Measurements from ENCODE around the gene MORN1. TPM values are rescaled to one million over a fixed set of nuclear protein-coding genes. Genes with fewer than 3 reads are reported as not detected.

MORN1 gene
- total and polyA plus RNA-seq, 3 donors from 2014 or later, result 30.4 to 34.5 (median 30.9) TPM

DNA sequence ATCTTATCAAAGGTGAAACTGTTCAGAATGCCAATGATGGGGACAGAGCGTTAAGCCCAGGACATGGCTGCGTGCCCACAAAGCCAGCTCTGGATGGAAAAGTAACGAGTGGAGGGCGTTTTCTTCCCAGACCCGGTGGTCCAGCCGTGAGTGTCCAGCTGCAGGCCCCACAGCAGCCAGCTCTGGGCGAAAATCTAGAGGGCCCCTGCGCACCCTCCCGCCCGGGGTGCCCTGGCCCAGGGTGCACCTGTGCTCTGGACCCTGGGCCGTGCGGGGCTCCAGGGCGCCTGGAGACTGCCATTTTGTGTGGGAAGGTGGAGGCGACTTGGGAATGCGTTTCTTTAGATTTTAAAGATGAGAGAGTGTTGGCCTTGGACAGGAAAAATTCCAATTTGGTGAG lies 104.4 kb downstream of the MORN1 start:
- no peak for DNase-seq
- H3K9me3 ChIP-seq, result no peaks in the 10 kb centered on the region
- no peak overlapping the region for H3K4me3 ChIP-seq
- H3K36me3 ChIP-seq (ENCODE audit: low read depth, missing control alignments), result no peaks in the 10 kb centered on the region
- WGBS, 2 donors, result 75 to 87% methylated on average over 15 of the region's 15 CpGs
- intact Hi-C loops (cut with DNase I; ENCODE audit: low total_unique reads), result no loop called here
- no peaks in the 10 kb centered on the region for H3K27me3 ChIP-seq
- no peak overlapping the region for H3K27ac ChIP-seq
- peaks cover 37% of the 10 kb centered on the region for H3K4me1 ChIP-seq
- TF ChIP-seq, protein P1, sequence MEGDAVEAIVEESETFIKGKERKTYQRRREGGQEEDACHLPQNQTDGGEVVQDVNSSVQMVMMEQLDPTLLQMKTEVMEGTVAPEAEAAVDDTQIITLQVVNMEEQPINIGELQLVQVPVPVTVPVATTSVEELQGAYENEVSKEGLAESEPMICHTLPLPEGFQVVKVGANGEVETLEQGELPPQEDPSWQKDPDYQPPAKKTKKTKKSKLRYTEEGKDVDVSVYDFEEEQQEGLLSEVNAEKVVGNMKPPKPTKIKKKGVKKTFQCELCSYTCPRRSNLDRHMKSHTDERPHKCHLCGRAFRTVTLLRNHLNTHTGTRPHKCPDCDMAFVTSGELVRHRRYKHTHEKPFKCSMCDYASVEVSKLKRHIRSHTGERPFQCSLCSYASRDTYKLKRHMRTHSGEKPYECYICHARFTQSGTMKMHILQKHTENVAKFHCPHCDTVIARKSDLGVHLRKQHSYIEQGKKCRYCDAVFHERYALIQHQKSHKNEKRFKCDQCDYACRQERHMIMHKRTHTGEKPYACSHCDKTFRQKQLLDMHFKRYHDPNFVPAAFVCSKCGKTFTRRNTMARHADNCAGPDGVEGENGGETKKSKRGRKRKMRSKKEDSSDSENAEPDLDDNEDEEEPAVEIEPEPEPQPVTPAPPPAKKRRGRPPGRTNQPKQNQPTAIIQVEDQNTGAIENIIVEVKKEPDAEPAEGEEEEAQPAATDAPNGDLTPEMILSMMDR (IDR thresholded peaks at IDR 0.05), result no peak
- no peak for TF ChIP-seq POLR2A (IDR thresholded peaks at IDR 0.05)

GRCh38 chr1:2284932-2285331 lies 106.4 kb downstream of the MORN1 start:
- WGBS, 2 donors, result 92 to 94% methylated on average over 9 of the region's 9 CpGs
- no peaks in the 10 kb centered on the region for H3K9me3 ChIP-seq
- TF ChIP-seq, protein P1 (IDR thresholded peaks at IDR 0.05), result no peak
- TF ChIP-seq POLR2A (IDR thresholded peaks at IDR 0.05), result no peak
- no peak overlapping the region for H3K4me3 ChIP-seq
- no peaks in the 10 kb centered on the region for H3K36me3 ChIP-seq (ENCODE audit: low read depth, missing control alignments)
- intact Hi-C loops (cut with DNase I; ENCODE audit: low total_unique reads), result no loop called here
- H3K4me1 ChIP-seq, result peaks cover 17% of the 10 kb centered on the region
- no peak overlapping the region for H3K27ac ChIP-seq
- no peaks in the 10 kb centered on the region for H3K27me3 ChIP-seq
- no peak for DNase-seq

DNA sequence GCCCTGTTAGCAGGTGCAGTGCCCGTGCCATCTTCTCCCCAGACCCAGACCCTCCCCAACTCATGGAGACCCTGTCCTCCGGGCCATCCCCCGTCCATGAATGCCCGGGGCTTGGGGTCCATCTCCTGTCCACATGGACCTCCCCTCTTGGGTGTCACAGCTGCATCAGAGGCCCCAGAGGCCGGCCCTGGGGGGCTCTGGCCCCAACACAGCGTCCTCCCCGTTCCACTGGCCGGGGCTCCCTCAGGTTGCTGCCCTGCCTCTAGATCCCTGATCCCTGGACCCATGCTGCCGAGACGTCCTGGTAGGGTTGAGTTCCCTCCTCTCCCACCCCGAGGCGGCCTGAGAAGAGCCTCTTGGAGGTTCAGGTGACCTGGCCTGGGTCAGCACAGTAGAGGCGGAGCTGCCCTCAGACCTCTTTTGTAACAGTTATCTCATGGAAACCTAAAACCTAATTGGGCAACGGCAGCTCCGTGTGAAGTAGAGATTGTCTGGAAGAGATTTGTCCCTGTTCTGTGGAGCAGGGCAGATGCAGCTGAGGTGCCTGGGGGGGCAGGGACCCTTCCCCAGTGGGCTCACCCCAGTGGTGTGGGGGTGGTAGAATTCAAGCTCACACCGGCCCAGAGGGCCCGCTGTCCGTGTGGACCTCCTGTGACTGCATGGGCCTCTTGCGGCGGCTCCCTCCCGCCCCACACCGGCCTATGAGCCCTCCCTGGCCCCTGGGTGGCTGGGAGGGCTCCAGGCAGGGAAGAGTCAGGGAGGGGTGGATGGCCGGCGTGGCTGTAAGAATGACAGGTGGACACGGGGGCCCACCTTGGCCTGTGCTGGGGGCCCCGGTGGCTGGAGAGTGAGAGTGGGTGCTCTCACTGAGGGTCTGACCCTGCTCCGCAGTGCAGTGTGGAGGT lies 107.1 kb downstream of the MORN1 start:
- no peaks in the 10 kb centered on the region for H3K36me3 ChIP-seq (ENCODE audit: low read depth, missing control alignments)
- no peaks in the 10 kb centered on the region for H3K9me3 ChIP-seq
- no peak for TF ChIP-seq POLR2A (IDR thresholded peaks at IDR 0.05)
- TF ChIP-seq, protein P1 (IDR thresholded peaks at IDR 0.05), result no peak
- DNase-seq, result no peak
- intact Hi-C loops (cut with DNase I; ENCODE audit: low total_unique reads), result no loop called here
- no peak overlapping the region for H3K4me3 ChIP-seq
- no peaks in the 10 kb centered on the region for H3K27me3 ChIP-seq
- no peak overlapping the region for H3K27ac ChIP-seq
- peaks cover 15% of the 10 kb centered on the region for H3K4me1 ChIP-seq
- WGBS, 2 donors, result 82 to 100% methylated on average over 1 to 27 of the region's 27 CpGs

DNA sequence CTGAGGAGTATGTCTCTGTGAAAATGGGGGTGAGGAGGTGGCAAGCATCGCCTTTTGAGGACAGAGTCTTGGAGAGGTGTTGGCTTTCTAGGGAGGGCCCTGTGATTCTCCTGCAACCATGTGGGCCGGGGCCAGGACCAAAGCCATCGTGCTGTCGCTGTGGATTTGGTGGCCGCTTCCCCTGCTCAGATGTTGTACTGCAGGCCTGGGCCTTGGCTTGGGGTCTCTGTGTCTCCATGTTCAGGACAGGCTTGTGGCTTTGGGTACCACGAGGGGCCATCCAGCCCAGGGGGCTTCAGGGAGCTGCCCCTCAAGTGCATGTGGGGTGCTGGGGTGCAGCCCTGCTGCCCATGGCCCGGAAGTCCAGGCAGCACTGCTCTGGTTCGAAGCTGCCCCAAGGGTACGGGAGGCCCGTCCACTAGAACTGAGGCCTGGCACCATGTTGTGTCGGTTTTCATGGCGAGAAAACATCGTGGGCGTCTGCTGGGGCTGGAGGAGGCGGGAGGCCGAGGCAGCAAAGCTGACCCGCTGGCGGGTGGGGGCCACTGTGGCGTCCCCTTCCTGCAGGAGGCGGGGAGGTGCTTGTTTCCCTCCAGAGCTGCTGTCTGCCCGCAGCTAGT lies 107.9 kb downstream of the MORN1 start:
- no peak overlapping the region for H3K27ac ChIP-seq
- DNase-seq, result no peak
- intact Hi-C loops (cut with DNase I; ENCODE audit: low total_unique reads), result no loop called here
- H3K27me3 ChIP-seq, result no peaks in the 10 kb centered on the region
- 93 to 94% methylated on average over 5 to 21 of the region's 21 CpGs for WGBS, 2 donors
- no peak overlapping the region for H3K4me3 ChIP-seq
- no peaks in the 10 kb centered on the region for H3K36me3 ChIP-seq (ENCODE audit: low read depth, missing control alignments)
- peaks cover 19% of the 10 kb centered on the region for H3K4me1 ChIP-seq
- TF ChIP-seq, protein P1 (IDR thresholded peaks at IDR 0.05), result no peak
- no peak for TF ChIP-seq POLR2A (IDR thresholded peaks at IDR 0.05)
- H3K9me3 ChIP-seq, result no peaks in the 10 kb centered on the region

Measured in testis (tissue), 3 donors.